Colonic mucosa (tissue), 4 donors: Measurements from ENCODE around the gene TNIP1. TPM values are rescaled to one million over a fixed set of nuclear protein-coding genes. Genes with fewer than 3 reads are reported as not detected.

ENCODE experiments used
- DNase-seq: peaks from one replicate; pipeline ENCODE4 v3.0.0-alpha.2; 2020
- H3K27ac ChIP-seq: fragments of 200-600 bp; one replicate; pipeline ENCODE4 v1.8.0; 2021
- H3K27me3 ChIP-seq: fragments of 200-600 bp; one replicate; pipeline ENCODE4 v1.8.0; 2021
- H3K36me3 ChIP-seq: fragments of 200-600 bp; one replicate; pipeline ENCODE4 v1.8.0; 2021
- H3K4me1 ChIP-seq: fragments of 200-600 bp; one replicate; pipeline ENCODE4 v1.8.0; 2021; ENCODE audit warnings: mild to moderate bottlenecking
- H3K4me3 ChIP-seq: fragments of 200-600 bp; one replicate; pipeline ENCODE4 v1.8.0; 2021
- H3K9ac ChIP-seq, 2 donors: one replicate each; pipeline ENCODE4 v1.7.0; 2013; ENCODE audit warnings: control low read depth in 2 of 2, low read depth in 2 of 2, low read length in 2 of 2
- H3K9me3 ChIP-seq: fragments of 200-600 bp; one replicate; pipeline ENCODE4 v1.8.0; 2021
- CTCF ChIP-seq: fragments of 200-600 bp; IDR thresholded peaks from one replicate; pipeline ENCODE4 v1.8.0; 2022; ENCODE audit warnings: antibody characterized with exemption, mild to moderate bottlenecking
- intact Hi-C: fragments of 100-400 bp; cut with DNase I; formaldehyde crosslinking; loops from one replicate; pipeline ENCODE4 v1.14.1; 2022
- total RNA-seq, 2 donors: library from RNA; stranded (reverse); fragmentation: NEBNext Ultra II Directional in 1 of 2; extraction: Animal tissue kit (Norgen Biotek cat#: 25700) in 1 of 2; gene quantifications; one replicate each; pipeline ENCODE4 v1.2.1, GENCODE V29; 2021
- donor health status: healthy.
- donor health status: DM: no; HTN: no; CAD: no.
- donor health status: DM: no; HTN: no; CAD: no.

Gene TNIP1
- total RNA-seq, 2 donors from 2014 or later = 153 to 220 TPM

GRCh38 chr5:151006704-151007334, 74.0 kb downstream of the TNIP1 start:
- Histone ChIP-seq H3K27me3 (no peaks in the 10 kb centered on the region), H3K27ac (peak overlapping the region; percentile 60), H3K9me3 (no peaks in the 10 kb centered on the region), H3K4me1 (peaks cover 3% of the 10 kb centered on the region), H3K9ac (peak overlapping the region in 1 of 2 donors; percentile 28), H3K4me3 (no peak overlapping the region), H3K36me3 (no peaks in the 10 kb centered on the region)
- TF ChIP-seq CTCF = no peak
- intact Hi-C loops = no loop called here
- DNase-seq = no peak

GRCh38 chr5:151005950-151006576, 74.8 kb downstream of the TNIP1 start:
- Histone ChIP-seq H3K4me3 (no peak overlapping the region), H3K9ac (peak overlapping the region in 1 of 2 donors; percentile 30), H3K27me3 (no peaks in the 10 kb centered on the region), H3K27ac (peak overlapping the region; percentile 60), H3K36me3 (no peaks in the 10 kb centered on the region), H3K9me3 (no peaks in the 10 kb centered on the region), H3K4me1 (peaks cover 3% of the 10 kb centered on the region)
- no peak for TF ChIP-seq CTCF
- peak; percentile 70 for DNase-seq
- intact Hi-C loops = no loop called here

- H3K27me3 ChIP-seq = no peaks in the 10 kb centered on the region
- H3K4me3 ChIP-seq = no peak overlapping the region
- peak overlapping the region; percentile 26 to 30 for H3K9ac ChIP-seq
- peak overlapping the region; percentile 60 for H3K27ac ChIP-seq
- no peak for DNase-seq
- no peak for TF ChIP-seq CTCF
- peaks cover 3% of the 10 kb centered on the region for H3K4me1 ChIP-seq
- H3K36me3 ChIP-seq = no peaks in the 10 kb centered on the region
- intact Hi-C loops = no loop called here
- no peaks in the 10 kb centered on the region for H3K9me3 ChIP-seq
These were observed 75.5 kb downstream of the TNIP1 start for GRCh38 chr5:151005187-151005949.

GRCh38 chr5:151004499-151004898, 76.3 kb downstream of the TNIP1 start:
- Histone ChIP-seq H3K27ac (no peak overlapping the region), H3K9ac (no peak overlapping the region), H3K9me3 (no peaks in the 10 kb centered on the region), H3K36me3 (no peaks in the 10 kb centered on the region), H3K4me1 (peaks cover 3% of the 10 kb centered on the region), H3K27me3 (no peaks in the 10 kb centered on the region), H3K4me3 (no peak overlapping the region)
- intact Hi-C loops = loop anchor here (5.0 kb wide), 3 partner anchors 43 to 158 kb away; no protein-coding TSS in a partner anchor
- no peak for TF ChIP-seq CTCF
- no peak for DNase-seq

GRCh38 chr5:151003503-151003860, 77.4 kb downstream of the TNIP1 start:
- H3K27me3 ChIP-seq = no peaks in the 10 kb centered on the region
- no peak for TF ChIP-seq CTCF
- DNase-seq = no peak
- no peak overlapping the region for H3K9ac ChIP-seq
- no peak overlapping the region for H3K4me3 ChIP-seq
- H3K9me3 ChIP-seq = no peaks in the 10 kb centered on the region
- no peak overlapping the region for H3K27ac ChIP-seq
- H3K4me1 ChIP-seq = peaks cover 3% of the 10 kb centered on the region
- no peaks in the 10 kb centered on the region for H3K36me3 ChIP-seq
- intact Hi-C loops = loop anchor here (5.0 kb wide), 3 partner anchors 44 to 159 kb away; no protein-coding TSS in a partner anchor
